K562 (cell line): Measurements from ENCODE around the gene SMYD2. TPM values are rescaled to one million over a fixed set of nuclear protein-coding genes. Genes with fewer than 3 reads are reported as not detected.

Experiments used
- CBFB ChIP-seq: sonication (generic); formaldehyde crosslinking; IDR thresholded peaks from 2 replicates; pipeline ENCODE4 v1.4.0; 2020; ENCODE audit warnings: mild to moderate bottlenecking, missing genetic modification reagents
- FOXK1 ChIP-seq: sonication (generic); formaldehyde crosslinking; IDR thresholded peaks from 2 replicates; pipeline ENCODE4 v1.8.0; 2022; ENCODE audit warnings: missing genetic modification reagents, mild to moderate bottlenecking, borderline replicate concordance
- FOXK2 ChIP-seq, 2 experiments: fragments of 450-650 bp; IDR thresholded peaks in 1 of 2; conservative IDR thresholded peaks in 1 of 2; 2 replicates each; pipeline ENCODE4 v1.6.1; 2016; ENCODE audit warnings: low read depth in 2 of 2, mild to moderate bottlenecking in 1 of 2
- LCOR ChIP-seq: sonication (generic); formaldehyde crosslinking; IDR thresholded peaks from 2 replicates; pipeline ENCODE4 v1.8.0; 2022; ENCODE audit warnings: mild to moderate bottlenecking, missing genetic modification reagents
- MBD2 ChIP-seq: sonication (generic); IDR thresholded peaks from 2 replicates; pipeline ENCODE4 v1.6.1; 2016; ENCODE audit warnings: low read depth, borderline replicate concordance
- SMARCE1 ChIP-seq: fragments of 450-650 bp; IDR thresholded peaks from 2 replicates; pipeline ENCODE4 v1.7.1; 2016; ENCODE audit warnings: mild to moderate bottlenecking
- SREBF1 ChIP-seq: fragments of 150-350 bp; IDR thresholded peaks from 2 replicates; pipeline ENCODE4 v1.6.1; 2014; ENCODE audit warnings: antibody characterized with exemption, low read depth, low read length, borderline replicate concordance
- ZNF134 ChIP-seq: fragments of 250-450 bp; sonication (Bioruptor Pico); conservative IDR thresholded peaks from 2 replicates; pipeline ENCODE4 v1.4.0; 2020
- ZNF143 ChIP-seq: sonication (generic); formaldehyde crosslinking; IDR thresholded peaks from 2 replicates; pipeline ENCODE4 v1.9.0; 2022; ENCODE audit warnings: mild to moderate bottlenecking, missing genetic modification reagents
- polyA plus RNA-seq, 8 experiments: library from polyadenylated mRNA; depleted of rRNA in 4 of 8; stranded (reverse) in 5 of 8; unstranded in 3 of 8; fragments of >200 nt; fragmentation: Nextera tagmentation in 2 of 8; fragmentation: Illumina TruSeq in 1 of 8; extraction: Ambion mirVana in 2 of 8; extraction: Trizol in 1 of 8; gene quantifications; 2 replicates each; pipeline versions ENCODE4 v1.2.1 to v1.2.3, GENCODE V29; 2011 to 2014; ENCODE audit warnings: inconsistent platforms in 1 of 8, missing spikeins in 1 of 8
- total RNA-seq, 7 experiments: library from RNA; depleted of rRNA in 6 of 7; stranded (reverse); fragments of >200 nt in 6 of 7; fragmentation: Illumina TruSeq in 2 of 7; extraction: Trizol in 2 of 7; gene quantifications; 2 replicates each; pipeline versions ENCODE4 v1.2.1 to v1.2.3, GENCODE V29; 2011 to 2021; ENCODE audit warnings: low replicate concordance in 1 of 7
- TF ChIP-seq, protein P1 (sequence below): fragments of 450-650 bp; IDR thresholded peaks from 2 replicates; pipeline ENCODE4 v1.6.1; 2016; ENCODE audit warnings: mild to moderate bottlenecking
- TF ChIP-seq, protein P2 (sequence below), 2 experiments: fragments of 450-650 bp in 1 of 2; IDR thresholded peaks; 2 replicates each; pipeline ENCODE4 v1.6.1; 2011 to 2017; ENCODE audit warnings: low read depth in 2 of 2, antibody characterized with exemption in 1 of 2, borderline replicate concordance in 1 of 2, low read length in 1 of 2, mild to moderate bottlenecking in 1 of 2, mixed read lengths in 1 of 2; ENCODE audit not compliant: control insufficient read depth in 1 of 2
- TF ChIP-seq, protein P3 (sequence below): fragments of 450-650 bp; IDR thresholded peaks from 2 replicates; pipeline ENCODE4 v1.7.1; 2018; ENCODE audit warnings: mild to moderate bottlenecking, low read depth; ENCODE audit not compliant: partially characterized antibody
- TF ChIP-seq, protein P4 (sequence below): sonication (generic); formaldehyde crosslinking; IDR thresholded peaks from 2 replicates; pipeline ENCODE4 v1.9.0; 2022; ENCODE audit warnings: mild to moderate bottlenecking, missing genetic modification reagents

The SMYD2 gene
- total and polyA plus RNA-seq, 9 of the 15 experiments (the other 6 are each of a cell fraction or from before 2014, with no cell fraction given) = 13.8 to 81.3 (median 39.9) TPM

DNA sequence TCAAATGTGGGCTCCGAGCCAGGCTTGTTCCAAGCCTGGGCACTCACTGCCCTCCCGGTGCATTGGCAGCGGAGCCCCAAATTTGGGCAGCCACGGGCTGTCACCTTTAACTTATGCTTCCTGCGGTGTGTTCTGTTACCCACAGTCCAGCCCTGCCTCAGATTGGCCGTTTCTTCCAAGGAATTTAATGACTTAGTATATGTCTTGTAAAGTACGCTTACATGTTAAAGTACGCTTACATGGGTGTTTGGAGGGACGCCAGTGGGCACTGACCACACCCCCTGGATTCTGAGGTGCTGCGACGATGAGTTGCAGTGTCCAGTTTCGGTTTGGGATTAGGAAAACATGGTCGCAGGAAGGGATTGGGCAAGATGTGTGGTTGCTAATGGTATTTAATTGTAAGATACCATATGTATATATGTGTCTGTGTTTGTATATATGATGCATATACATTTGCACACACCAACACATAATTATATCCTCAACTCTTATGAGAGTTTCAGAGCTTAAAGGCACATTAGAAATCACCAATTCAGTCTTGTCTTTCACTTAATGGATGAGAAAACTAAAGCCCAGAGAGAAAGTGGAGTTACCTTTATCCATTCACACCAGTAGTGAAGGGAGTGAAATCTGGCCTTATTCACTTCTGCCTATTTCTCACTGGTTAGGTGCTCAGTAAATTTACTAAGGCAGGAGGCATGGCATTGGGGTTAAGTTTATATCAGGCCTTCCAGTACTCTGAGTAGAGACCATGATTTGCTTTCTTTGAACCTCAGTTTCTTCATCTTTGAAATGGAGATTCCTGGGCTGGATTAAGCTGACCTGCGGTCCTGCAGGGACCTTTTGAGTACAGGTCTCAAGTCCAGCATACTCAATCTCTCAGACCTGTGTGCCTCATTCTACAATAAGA, 1.0 kb downstream of the SMYD2 start (continued):
- TF ChIP-seq, protein P1, sequence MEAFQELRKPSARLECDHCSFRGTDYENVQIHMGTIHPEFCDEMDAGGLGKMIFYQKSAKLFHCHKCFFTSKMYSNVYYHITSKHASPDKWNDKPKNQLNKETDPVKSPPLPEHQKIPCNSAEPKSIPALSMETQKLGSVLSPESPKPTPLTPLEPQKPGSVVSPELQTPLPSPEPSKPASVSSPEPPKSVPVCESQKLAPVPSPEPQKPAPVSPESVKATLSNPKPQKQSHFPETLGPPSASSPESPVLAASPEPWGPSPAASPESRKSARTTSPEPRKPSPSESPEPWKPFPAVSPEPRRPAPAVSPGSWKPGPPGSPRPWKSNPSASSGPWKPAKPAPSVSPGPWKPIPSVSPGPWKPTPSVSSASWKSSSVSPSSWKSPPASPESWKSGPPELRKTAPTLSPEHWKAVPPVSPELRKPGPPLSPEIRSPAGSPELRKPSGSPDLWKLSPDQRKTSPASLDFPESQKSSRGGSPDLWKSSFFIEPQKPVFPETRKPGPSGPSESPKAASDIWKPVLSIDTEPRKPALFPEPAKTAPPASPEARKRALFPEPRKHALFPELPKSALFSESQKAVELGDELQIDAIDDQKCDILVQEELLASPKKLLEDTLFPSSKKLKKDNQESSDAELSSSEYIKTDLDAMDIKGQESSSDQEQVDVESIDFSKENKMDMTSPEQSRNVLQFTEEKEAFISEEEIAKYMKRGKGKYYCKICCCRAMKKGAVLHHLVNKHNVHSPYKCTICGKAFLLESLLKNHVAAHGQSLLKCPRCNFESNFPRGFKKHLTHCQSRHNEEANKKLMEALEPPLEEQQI = no peak
- TF ChIP-seq CBFB (CRISPR knock-in tag) (0 out of 2 replicates have a peak, but pooled peaks have one; percentile 49), FOXK1 (CRISPR knock-in tag) (no peak), FOXK2 (conservative IDR thresholded peaks at IDR 0.05 in 1 of 2, IDR thresholded peaks at IDR 0.05 in 1 of 2; ENCODE audit: low read depth in 2 of 2) (peak; percentile 50 to 56; a peak in 3 of 4 replicates), ZNF134 (CRISPR knock-in tag) (no peak), LCOR (0 out of 2 replicates have a peak, but pooled peaks have one; percentile 11), ZNF143 (CRISPR knock-in tag) (no peak), SMARCE1 (no peak), SREBF1 (no peak), MBD2 (no peak)
- TF ChIP-seq, protein P2, sequence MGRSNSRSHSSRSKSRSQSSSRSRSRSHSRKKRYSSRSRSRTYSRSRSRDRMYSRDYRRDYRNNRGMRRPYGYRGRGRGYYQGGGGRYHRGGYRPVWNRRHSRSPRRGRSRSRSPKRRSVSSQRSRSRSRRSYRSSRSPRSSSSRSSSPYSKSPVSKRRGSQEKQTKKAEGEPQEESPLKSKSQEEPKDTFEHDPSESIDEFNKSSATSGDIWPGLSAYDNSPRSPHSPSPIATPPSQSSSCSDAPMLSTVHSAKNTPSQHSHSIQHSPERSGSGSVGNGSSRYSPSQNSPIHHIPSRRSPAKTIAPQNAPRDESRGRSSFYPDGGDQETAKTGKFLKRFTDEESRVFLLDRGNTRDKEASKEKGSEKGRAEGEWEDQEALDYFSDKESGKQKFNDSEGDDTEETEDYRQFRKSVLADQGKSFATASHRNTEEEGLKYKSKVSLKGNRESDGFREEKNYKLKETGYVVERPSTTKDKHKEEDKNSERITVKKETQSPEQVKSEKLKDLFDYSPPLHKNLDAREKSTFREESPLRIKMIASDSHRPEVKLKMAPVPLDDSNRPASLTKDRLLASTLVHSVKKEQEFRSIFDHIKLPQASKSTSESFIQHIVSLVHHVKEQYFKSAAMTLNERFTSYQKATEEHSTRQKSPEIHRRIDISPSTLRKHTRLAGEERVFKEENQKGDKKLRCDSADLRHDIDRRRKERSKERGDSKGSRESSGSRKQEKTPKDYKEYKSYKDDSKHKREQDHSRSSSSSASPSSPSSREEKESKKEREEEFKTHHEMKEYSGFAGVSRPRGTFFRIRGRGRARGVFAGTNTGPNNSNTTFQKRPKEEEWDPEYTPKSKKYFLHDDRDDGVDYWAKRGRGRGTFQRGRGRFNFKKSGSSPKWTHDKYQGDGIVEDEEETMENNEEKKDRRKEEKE (IDR thresholded peaks at IDR 0.05; ENCODE audit: borderline replicate concordance in 1 of 2, control insufficient read depth in 1 of 2, low read depth in 2 of 2, low read length in 1 of 2) = no peak
- TF ChIP-seq, protein P3, sequence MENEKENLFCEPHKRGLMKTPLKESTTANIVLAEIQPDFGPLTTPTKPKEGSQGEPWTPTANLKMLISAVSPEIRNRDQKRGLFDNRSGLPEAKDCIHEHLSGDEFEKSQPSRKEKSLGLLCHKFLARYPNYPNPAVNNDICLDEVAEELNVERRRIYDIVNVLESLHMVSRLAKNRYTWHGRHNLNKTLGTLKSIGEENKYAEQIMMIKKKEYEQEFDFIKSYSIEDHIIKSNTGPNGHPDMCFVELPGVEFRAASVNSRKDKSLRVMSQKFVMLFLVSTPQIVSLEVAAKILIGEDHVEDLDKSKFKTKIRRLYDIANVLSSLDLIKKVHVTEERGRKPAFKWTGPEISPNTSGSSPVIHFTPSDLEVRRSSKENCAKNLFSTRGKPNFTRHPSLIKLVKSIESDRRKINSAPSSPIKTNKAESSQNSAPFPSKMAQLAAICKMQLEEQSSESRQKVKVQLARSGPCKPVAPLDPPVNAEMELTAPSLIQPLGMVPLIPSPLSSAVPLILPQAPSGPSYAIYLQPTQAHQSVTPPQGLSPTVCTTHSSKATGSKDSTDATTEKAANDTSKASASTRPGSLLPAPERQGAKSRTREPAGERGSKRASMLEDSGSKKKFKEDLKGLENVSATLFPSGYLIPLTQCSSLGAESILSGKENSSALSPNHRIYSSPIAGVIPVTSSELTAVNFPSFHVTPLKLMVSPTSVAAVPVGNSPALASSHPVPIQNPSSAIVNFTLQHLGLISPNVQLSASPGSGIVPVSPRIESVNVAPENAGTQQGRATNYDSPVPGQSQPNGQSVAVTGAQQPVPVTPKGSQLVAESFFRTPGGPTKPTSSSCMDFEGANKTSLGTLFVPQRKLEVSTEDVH = no peak
- TF ChIP-seq, protein P4, sequence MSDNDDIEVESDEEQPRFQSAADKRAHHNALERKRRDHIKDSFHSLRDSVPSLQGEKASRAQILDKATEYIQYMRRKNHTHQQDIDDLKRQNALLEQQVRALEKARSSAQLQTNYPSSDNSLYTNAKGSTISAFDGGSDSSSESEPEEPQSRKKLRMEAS (CRISPR knock-in tag) = no peak
